Thymus (tissue), 11 donors: ENCODE results near the gene KLHL40. TPM values are rescaled to one million over a fixed set of nuclear protein-coding genes. Genes with fewer than 3 reads are reported as not detected.

Experiments used
- DNase-seq, 9 donors: peaks; one replicate each; pipeline ENCODE4 v3.0.0-alpha.2; 2013; ENCODE audit warnings: low spot score in 9 of 9, low read depth in 6 of 9, missing footprints in 1 of 9
- H3K27ac ChIP-seq, 2 donors: one replicate each; pipeline ENCODE4 v1.5.1; 2013; ENCODE audit warnings: control low read depth in 1 of 2, low read depth in 1 of 2, low read length in 1 of 2, mild to moderate bottlenecking in 1 of 2, moderate library complexity in 1 of 2
- H3K27me3 ChIP-seq, 2 donors: one replicate each; pipeline ENCODE4 v1.5.1; 2013; ENCODE audit warnings: low read length in 1 of 2; ENCODE audit not compliant: control insufficient read depth in 2 of 2, insufficient read depth in 1 of 2
- H3K36me3 ChIP-seq, 2 donors: one replicate each; pipeline ENCODE4 v1.5.1; 2013; ENCODE audit warnings: low read length in 1 of 2, mild to moderate bottlenecking in 1 of 2, moderate library complexity in 1 of 2; ENCODE audit not compliant: control insufficient read depth in 2 of 2, insufficient read depth in 2 of 2
- H3K4me1 ChIP-seq, 2 donors: one replicate each; pipeline ENCODE4 v1.5.1; 2013; ENCODE audit warnings: low read length in 2 of 2; ENCODE audit not compliant: control insufficient read depth in 2 of 2, insufficient read depth in 2 of 2
- H3K4me3 ChIP-seq, 2 donors: one replicate each; pipeline ENCODE4 v1.5.1; 2013; ENCODE audit warnings: low read length in 2 of 2, control low read depth in 1 of 2, mild to moderate bottlenecking in 1 of 2
- H3K9me3 ChIP-seq, 2 donors: one replicate each; pipeline ENCODE4 v1.5.1; 2013; ENCODE audit warnings: low read length in 1 of 2, mild to moderate bottlenecking in 1 of 2; ENCODE audit not compliant: control insufficient read depth in 2 of 2, insufficient read depth in 1 of 2
- WGBS: extraction: QIAGEN DNeasy Blood & Tissue Kit; methylation state at CpG from one replicate; pipeline ENCODE4 v1.1.7; 2013; 5-methylcytosine and 5-hydroxymethylcytosine counted together
- polyA plus RNA-seq: library from polyadenylated mRNA; stranded (reverse); fragments of 200-250 nt; gene quantifications from one replicate; pipeline ENCODE4 v1.2.3, GENCODE V29; 2013
- total RNA-seq: library from RNA; stranded (reverse); fragments of 120-200 nt; gene quantifications from one replicate; pipeline ENCODE4 v1.2.4, GENCODE V29; 2013
- donor health status: healthy.

Gene KLHL40
- total and polyA plus RNA-seq, 2 donors, result 0.14 to 0.16 TPM

GRCh38 chr3:42651248-42652091 is 33.9 kb upstream of the KLHL40 start:
- no peaks in the 10 kb centered on the region for H3K9me3 ChIP-seq
- WGBS, result 96% methylated on average over 9 of the region's 9 CpGs
- peaks cover 6 to 33% of the 10 kb centered on the region in 2 donors for H3K27me3 ChIP-seq
- no peak overlapping the region for H3K27ac ChIP-seq
- peaks cover 8 to 25% of the 10 kb centered on the region in 2 donors for H3K4me1 ChIP-seq
- no peak for DNase-seq
- peaks cover 19 to 25% of the 10 kb centered on the region in 2 donors for H3K36me3 ChIP-seq
- H3K4me3 ChIP-seq, result no peak overlapping the region

GRCh38 chr3:42652251-42652610 is 33.1 kb upstream of the KLHL40 start:
- 57% methylated on average over 1 of the region's 1 CpG for WGBS
- peaks cover 14 to 18% of the 10 kb centered on the region in 2 donors for H3K36me3 ChIP-seq
- H3K27ac ChIP-seq, result no peak overlapping the region
- DNase-seq, result no peak
- no peak overlapping the region for H3K4me3 ChIP-seq
- H3K27me3 ChIP-seq, result peaks cover 6 to 33% of the 10 kb centered on the region in 2 donors
- peaks cover 3 to 18% of the 10 kb centered on the region in 2 donors for H3K4me1 ChIP-seq
- H3K9me3 ChIP-seq, result no peaks in the 10 kb centered on the region

- peaks cover 3 to 17% of the 10 kb centered on the region in 2 donors for H3K4me1 ChIP-seq
- peaks cover 6 to 33% of the 10 kb centered on the region in 2 donors for H3K27me3 ChIP-seq
- no peak overlapping the region for H3K4me3 ChIP-seq
- no peak for DNase-seq
- H3K27ac ChIP-seq, result no peak overlapping the region
- no peaks in the 10 kb centered on the region for H3K9me3 ChIP-seq
- peaks cover 13 to 14% of the 10 kb centered on the region in 2 donors for H3K36me3 ChIP-seq
- WGBS, result 59% methylated on average over 7 of the region's 7 CpGs
These were observed 32.6 kb upstream of the KLHL40 start for GRCh38 chr3:42652611-42653302.

- H3K27ac ChIP-seq, result no peak overlapping the region
- H3K9me3 ChIP-seq, result no peaks in the 10 kb centered on the region
- H3K4me1 ChIP-seq, result peaks cover 3 to 17% of the 10 kb centered on the region in 2 donors
- 90% methylated on average over 3 of the region's 3 CpGs for WGBS
- peaks cover 6 to 33% of the 10 kb centered on the region in 2 donors for H3K27me3 ChIP-seq
- H3K4me3 ChIP-seq, result no peak overlapping the region
- H3K36me3 ChIP-seq, result peaks cover 8 to 9% of the 10 kb centered on the region in 2 donors
- DNase-seq, result no peak
These were observed 32.1 kb upstream of the KLHL40 start for GRCh38 chr3:42653303-42653559.

GRCh38 chr3:42653560-42654330 is 31.6 kb upstream of the KLHL40 start, which contains the start of gene ZBTB47:
TSS of gene ZBTB47 (plus strand) at chr3:42653697. CDS start at chr3:42658356, 4,659 bp downstream.
- Histone ChIP-seq H3K4me1 (peaks cover 3 to 17% of the 10 kb centered on the region in 2 donors), H3K9me3 (no peaks in the 10 kb centered on the region), H3K36me3 (peaks cover 6% of the 10 kb centered on the region in 2 donors), H3K27me3 (peaks cover 6 to 33% of the 10 kb centered on the region in 2 donors), H3K27ac (peak within 1 kb of the TSS in 1 of 2 donors; percentile 20), H3K4me3 (peak within 1 kb of the TSS; percentile 46 to 50)
- no peak for DNase-seq
- 26% methylated on average over 31 of the region's 31 CpGs for WGBS

- Histone ChIP-seq H3K27me3 (peaks cover 6 to 33% of the 10 kb centered on the region in 2 donors), H3K4me3 (peak overlapping the region; percentile 32 to 50), H3K9me3 (no peaks in the 10 kb centered on the region), H3K36me3 (peaks cover 0 to 4% of the 10 kb centered on the region in 2 donors), H3K27ac (peak overlapping the region in 1 of 2 donors; percentile 20), H3K4me1 (peaks cover 3 to 17% of the 10 kb centered on the region in 2 donors)
- DNase-seq, result no peak
- 5% methylated on average over 94 of the region's 94 CpGs for WGBS
These were observed 30.8 kb upstream of the KLHL40 start for GRCh38 chr3:42654331-42655201.

- 92% methylated on average over 4 of the region's 4 CpGs for WGBS
- Histone ChIP-seq H3K36me3 (no peaks in the 10 kb centered on the region), H3K27me3 (peaks cover 6 to 33% of the 10 kb centered on the region in 2 donors), H3K9me3 (no peaks in the 10 kb centered on the region), H3K27ac (no peak overlapping the region), H3K4me3 (no peak overlapping the region), H3K4me1 (peaks cover 3 to 17% of the 10 kb centered on the region in 2 donors)
- no peak for DNase-seq
These were observed 29.9 kb upstream of the KLHL40 start for GRCh38 chr3:42655331-42655888.

GRCh38 chr3:42655980-42656679 is 29.2 kb upstream of the KLHL40 start:
- H3K36me3 ChIP-seq, result no peaks in the 10 kb centered on the region
- DNase-seq, result no peak
- H3K27ac ChIP-seq, result no peak overlapping the region
- no peaks in the 10 kb centered on the region for H3K9me3 ChIP-seq
- peaks cover 6 to 33% of the 10 kb centered on the region in 2 donors for H3K27me3 ChIP-seq
- peaks cover 3 to 17% of the 10 kb centered on the region in 2 donors for H3K4me1 ChIP-seq
- WGBS, result 95% methylated on average over 6 of the region's 6 CpGs
- H3K4me3 ChIP-seq, result no peak overlapping the region
